CD4-positive, alpha-beta T cell (primary cell): ENCODE results near the gene METTL1. TPM values are rescaled to one million over a fixed set of nuclear protein-coding genes. Genes with fewer than 3 reads are reported as not detected.

ENCODE experiments used
- ATAC-seq: fragments of 200-7000 bp; cut with Tn5 transposase; one replicate; pipeline ENCODE4 v1.10.0; 2022; ENCODE audit warnings: mild to moderate bottlenecking; ENCODE audit not compliant: poor library complexity
- CTCF ChIA-PET: fragments of 350-600 bp; sonication (Branson Sonifier 250); formaldehyde crosslinking; loops from one replicate; lab custom pipeline; 2021; ENCODE audit warnings: antibody characterized with exemption, inconsistent platforms; lab: Charles Lee
- POLR2A ChIA-PET: fragments of 350-600 bp; sonication (Branson Sonifier 250); formaldehyde crosslinking; loops from one replicate; lab custom pipeline; 2021; ENCODE audit warnings: antibody characterized with exemption, inconsistent platforms; lab: Charles Lee
- DNase-seq, 14 experiments: peaks; one replicate each; pipeline ENCODE4 v3.0.0-alpha.2; 2013 to 2020; ENCODE audit warnings: mixed read lengths in 2 of 14
- H3K27ac ChIP-seq, 2 donors: one replicate each; pipeline versions ENCODE4 v1.5.1 to v1.7.0; 2013; ENCODE audit warnings: low read length in 2 of 2, low read depth in 1 of 2, mild to moderate bottlenecking in 1 of 2
- H3K27me3 ChIP-seq, 2 experiments: 1 replicate in 1 of 2; 2 replicates in 1 of 2; pipeline versions ENCODE4 v1.6.1 to v1.7.0; 2013; ENCODE audit warnings: low read length in 2 of 2, control low read depth in 1 of 2, mild to moderate bottlenecking in 1 of 2, moderate library complexity in 1 of 2; ENCODE audit not compliant: insufficient read depth in 2 of 2, control insufficient read depth in 1 of 2
- H3K36me3 ChIP-seq: one replicate; pipeline ENCODE4 v1.6.1; 2013; ENCODE audit warnings: low read length, control low read depth; ENCODE audit not compliant: insufficient read depth
- H3K4me1 ChIP-seq: one replicate; pipeline ENCODE4 v1.6.1; 2013; ENCODE audit warnings: low read length, control low read depth; ENCODE audit not compliant: insufficient read depth
- H3K4me3 ChIP-seq: one replicate; pipeline ENCODE4 v1.5.1; 2013; ENCODE audit warnings: mild to moderate bottlenecking, low read length, moderate library complexity
- H3K9me3 ChIP-seq, 2 experiments: 1 replicate in 1 of 2; 2 replicates in 1 of 2; pipeline versions ENCODE4 v1.6.1 to v1.7.0; 2013; ENCODE audit warnings: low read length in 2 of 2, mild to moderate bottlenecking in 2 of 2, control low read depth in 1 of 2, moderate library complexity in 1 of 2; ENCODE audit not compliant: control insufficient read depth in 1 of 2, insufficient read depth in 1 of 2
- H3K27ac Mint-ChIP-seq: one replicate; pipeline ENCODE4 v1.8.0; 2020; ENCODE audit warnings: mixed read lengths
- H3K27me3 Mint-ChIP-seq: one replicate; pipeline ENCODE4 v1.8.0; 2021; ENCODE audit warnings: mixed read lengths
- H3K36me3 Mint-ChIP-seq: one replicate; pipeline ENCODE4 v1.8.0; 2021; ENCODE audit warnings: low read depth, mixed read lengths
- H3K4me1 Mint-ChIP-seq: one replicate; pipeline ENCODE4 v1.8.0; 2021; ENCODE audit warnings: low read depth, mixed read lengths
- H3K4me3 Mint-ChIP-seq: one replicate; pipeline ENCODE4 v1.8.0; 2020; ENCODE audit warnings: mild to moderate bottlenecking, mixed read lengths
- H3K9me3 Mint-ChIP-seq: one replicate; pipeline ENCODE4 v1.8.0; 2020; ENCODE audit warnings: mixed read lengths
- CTCF ChIP-seq: fragments of 200-600 bp; IDR thresholded peaks from one replicate; pipeline ENCODE4 v1.8.0; 2022; ENCODE audit warnings: antibody characterized with exemption, mild to moderate bottlenecking
- intact Hi-C, 2 experiments: fragments of 100-400 bp; cut with DNase I in 1 of 2; cut with micrococcal nuclease in 1 of 2; formaldehyde crosslinking; loops; one replicate each; pipeline versions ENCODE4 v1.15.1 to v1.9.0; 2023 to 2025; cut with DNase I, micrococcal nuclease
- total RNA-seq, 174 experiments: library from RNA in 2 of 174; stranded (reverse) in 2 of 174; gene quantifications; one replicate each; pipeline ENCODE4 v1.2.3 and lab custom pipeline; 2021 to 2026

Gene METTL1
- total RNA-seq, 2 experiments from 2014 or later, result 9.3 to 12.0 TPM

GRCh38 chr12:57720606-57721595 lies 51.0 kb downstream of the METTL1 start:
- intact Hi-C loops, result no loop called here
- no peak overlapping the region for H3K27ac Mint-ChIP-seq
- ATAC-seq (no peak), DNase-seq (no peak)
- no peaks in the 10 kb centered on the region for H3K27me3 ChIP-seq
- peaks cover 70% of the 10 kb centered on the region for H3K36me3 Mint-ChIP-seq
- no peak overlapping the region for H3K4me3 ChIP-seq
- no peaks in the 10 kb centered on the region for H3K9me3 Mint-ChIP-seq
- H3K4me1 Mint-ChIP-seq, result peaks cover 27% of the 10 kb centered on the region
- TF ChIP-seq CTCF, result no peak
- no peak overlapping the region for H3K4me3 Mint-ChIP-seq
- CTCF ChIA-PET, result no interaction called here
- H3K9me3 ChIP-seq, result no peaks in the 10 kb centered on the region
- no peaks in the 10 kb centered on the region for H3K27me3 Mint-ChIP-seq
- no peak overlapping the region for H3K27ac ChIP-seq
- peaks cover 7% of the 10 kb centered on the region for H3K4me1 ChIP-seq
- H3K36me3 ChIP-seq, result peaks cover 51% of the 10 kb centered on the region
- POLR2A ChIA-PET, result interaction anchor here (0.6 to 1.4 kb wide), 5 partner anchors 16 to 31 kb away, joined by 3 to 5 read pairs (median 4); partner anchors contain the start of genes CDK4 and TSPAN31

DNA sequence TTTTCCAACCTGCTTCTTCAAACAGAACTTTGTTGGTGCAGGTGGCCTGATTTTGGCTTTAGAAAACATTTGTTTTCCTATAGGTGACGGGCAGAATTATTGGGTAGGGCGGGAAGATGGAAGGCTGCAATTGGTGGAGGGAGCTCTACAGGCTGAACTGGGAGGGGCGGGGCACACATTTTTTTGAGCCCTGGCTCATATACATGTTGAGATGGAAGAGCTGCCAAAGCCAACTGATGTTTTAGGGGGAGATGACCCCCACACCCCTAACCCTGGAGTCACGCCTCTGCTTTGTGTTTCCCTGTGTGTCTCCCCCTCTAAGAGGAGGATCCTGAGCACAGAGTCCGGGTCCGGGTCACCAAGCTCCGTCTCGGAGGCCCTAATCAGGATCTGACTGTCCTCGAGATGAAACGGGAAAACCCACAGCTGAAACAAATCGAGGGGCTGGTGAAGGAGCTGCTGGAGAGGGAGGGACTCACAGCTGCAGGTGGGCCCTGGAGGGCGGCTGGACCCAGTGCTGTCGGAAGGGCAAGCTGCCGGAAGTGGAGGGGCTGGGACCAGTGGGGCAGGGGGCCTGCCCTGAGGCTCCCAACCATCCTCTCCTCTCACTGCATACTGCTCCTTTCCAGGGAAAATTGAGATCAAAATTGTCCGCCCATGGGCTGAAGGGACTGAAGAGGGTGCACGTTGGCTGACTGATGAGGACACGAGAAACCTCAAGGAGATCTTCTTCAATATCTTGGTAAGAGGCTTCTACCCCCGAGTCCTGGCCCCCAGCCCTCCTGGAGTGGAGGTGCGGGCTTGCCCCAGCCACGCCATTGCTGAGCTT lies 51.9 kb downstream of the METTL1 start:
- TF ChIP-seq CTCF, result no peak
- no peak overlapping the region for H3K4me3 ChIP-seq
- Mint-ChIP-seq H3K4me3 (no peak overlapping the region), H3K9me3 (no peaks in the 10 kb centered on the region), H3K27me3 (no peaks in the 10 kb centered on the region), H3K36me3 (peaks cover 72% of the 10 kb centered on the region), H3K4me1 (peaks cover 25% of the 10 kb centered on the region), H3K27ac (peak overlapping the region; percentile 61)
- H3K9me3 ChIP-seq, result no peaks in the 10 kb centered on the region
- peaks cover 57% of the 10 kb centered on the region for H3K36me3 ChIP-seq
- no peak for ATAC-seq
- CTCF ChIA-PET, result no interaction called here
- H3K4me1 ChIP-seq, result peaks cover 4% of the 10 kb centered on the region
- POLR2A ChIA-PET, result interaction anchor here (0.6 to 1.6 kb wide), 7 partner anchors 15 to 27 kb away, joined by 3 to 5 read pairs (median 4); partner anchors contain the start of gene TSPAN31
- DNase-seq, result no peak
- H3K27ac ChIP-seq, result no peak overlapping the region
- intact Hi-C loops, result loop anchor here in 1 of 2 experiments (2.0 kb wide), 1 partner anchor 19 kb away; the partner anchor contains the start of gene AGAP2
- H3K27me3 ChIP-seq, result no peaks in the 10 kb centered on the region
